HG02588 (cell line): Measurements from ENCODE around the gene COL5A1.

Experiments used
- ATAC-seq: cut with Tn5 transposase; IDR thresholded peaks from one replicate; pipeline ENCODE4 v1.9.1; 2021; ENCODE audit warnings: mild to moderate bottlenecking, moderate library complexity; ENCODE audit not compliant: unreplicated experiment

Gene COL5A1

DNA sequence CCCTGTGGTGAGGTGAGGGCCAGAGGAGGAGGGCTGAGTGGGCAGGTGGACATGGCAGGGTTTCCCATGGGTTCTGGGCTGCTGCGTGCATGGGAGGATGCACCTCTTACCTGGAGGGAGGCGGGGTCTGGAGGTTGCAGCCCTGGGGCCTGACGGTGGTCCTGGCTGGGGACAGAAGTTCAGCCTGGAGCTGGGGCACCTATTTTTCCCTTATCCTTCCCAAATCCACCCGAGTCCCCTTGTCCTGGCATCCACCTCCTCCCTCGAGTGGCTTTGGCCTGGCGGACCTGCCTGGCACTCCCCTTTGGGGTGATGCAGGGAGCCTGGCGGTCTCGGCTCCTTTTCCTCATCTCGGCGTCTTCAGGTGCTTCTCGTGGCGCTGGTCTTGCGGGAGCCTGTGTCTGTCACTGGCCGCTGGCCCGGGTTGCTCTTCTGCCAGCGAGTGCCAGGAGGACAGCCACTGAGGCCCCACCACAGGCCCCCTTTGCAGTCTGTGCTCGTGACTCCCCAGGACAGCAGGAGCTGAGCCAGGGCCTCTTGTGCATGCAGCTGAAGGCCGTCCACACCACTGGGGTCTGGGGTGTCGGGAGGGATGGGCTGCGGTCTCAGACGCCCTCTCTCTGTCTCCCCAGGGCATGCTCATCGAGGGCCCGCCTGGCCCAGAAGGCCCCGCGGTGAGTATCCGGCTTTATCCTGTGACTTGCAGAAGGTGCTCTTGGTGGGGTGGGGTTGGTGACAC lies 96.4 kb downstream of the COL5A1 start:
- no peak for ATAC-seq

- ATAC-seq: no peak
These were observed 97.5 kb downstream of the COL5A1 start for GRCh38 chr9:134738869-134739659.

GRCh38 chr9:134739660-134739968 lies 98.0 kb downstream of the COL5A1 start:
- ATAC-seq: no peak

DNA sequence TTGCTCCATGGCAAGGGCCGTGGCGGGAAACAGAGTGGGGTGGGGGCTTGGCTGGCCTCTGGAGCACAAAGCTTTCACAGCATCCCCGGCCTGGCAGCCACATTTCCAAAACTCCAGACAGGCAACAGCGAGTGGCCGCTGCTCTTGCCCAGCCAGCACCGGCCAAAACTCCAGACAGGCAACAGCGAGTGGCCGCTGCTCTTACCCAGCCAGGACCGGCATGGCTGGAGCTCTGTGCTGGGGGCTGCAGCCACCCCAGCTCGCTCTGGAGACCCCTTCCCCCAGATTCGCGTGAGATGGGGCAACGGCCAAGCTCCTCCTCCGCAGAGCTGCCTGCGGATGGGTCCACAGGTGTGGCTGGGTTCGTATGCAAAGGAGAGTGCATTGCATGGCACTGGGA lies 98.5 kb downstream of the COL5A1 start:
- ATAC-seq: no peak

- ATAC-seq: no peak
These were observed 100.2 kb downstream of the COL5A1 start for GRCh38 chr9:134741846-134742245.

- no peak for ATAC-seq
These were observed 101.4 kb downstream of the COL5A1 start for GRCh38 chr9:134742822-134743535.

DNA sequence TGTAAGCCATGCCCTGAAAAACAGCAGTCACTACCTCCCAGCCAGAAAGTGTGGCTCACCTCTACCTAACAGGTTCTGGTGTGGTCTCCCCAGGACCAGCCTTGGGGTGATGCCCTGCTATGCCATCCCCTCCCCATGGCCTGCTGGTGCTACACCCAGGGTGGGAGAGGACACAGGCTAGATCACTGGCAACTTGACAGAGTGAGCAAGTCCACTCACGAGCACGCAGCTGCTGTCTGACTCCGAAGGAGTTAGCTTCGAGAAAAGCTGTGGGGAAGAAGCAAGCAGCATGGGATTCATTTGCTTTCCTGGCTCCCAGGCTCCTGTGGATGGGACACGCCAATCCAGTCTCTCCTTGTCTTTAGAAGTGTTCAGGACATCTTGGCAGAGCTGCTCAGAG lies 102.2 kb downstream of the COL5A1 start:
- ATAC-seq: no peak

DNA sequence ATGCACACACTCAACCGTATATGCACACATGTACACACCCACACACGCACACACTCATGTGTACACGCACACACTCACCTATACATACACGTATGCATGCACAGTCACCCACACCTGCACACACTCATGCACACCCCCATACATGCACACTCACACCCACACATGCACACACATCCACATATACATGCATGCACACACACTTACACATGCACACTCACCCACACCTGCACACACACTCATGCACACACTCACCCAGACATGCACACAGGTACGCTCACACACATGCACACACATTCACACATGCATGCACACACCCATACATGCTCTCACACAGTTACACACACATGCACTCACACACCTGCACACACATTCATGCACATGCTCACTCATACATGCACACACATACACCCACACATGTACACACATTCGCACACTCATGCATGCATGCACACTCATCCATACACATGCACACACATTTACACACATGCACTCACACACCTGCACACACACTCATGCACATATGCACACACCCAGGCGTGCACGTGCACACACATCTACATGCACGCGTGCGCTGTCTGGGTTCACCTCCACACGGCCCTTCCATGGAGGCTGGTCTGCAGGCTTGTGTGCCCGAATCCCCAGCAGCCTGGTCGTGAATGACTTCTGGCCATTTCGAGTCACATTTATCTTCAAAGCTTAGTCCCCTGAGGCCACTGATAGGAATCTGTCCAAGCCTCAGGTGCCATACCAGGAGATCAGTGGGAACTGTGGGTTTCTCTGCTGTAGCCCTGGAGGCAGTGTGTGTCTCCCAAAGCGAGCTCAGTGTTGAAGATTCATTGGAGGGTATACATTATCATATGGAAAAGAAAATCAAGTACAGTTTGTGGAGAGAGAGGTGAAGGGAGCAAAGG lies 103.0 kb downstream of the COL5A1 start:
- ATAC-seq: no peak

- no peak for ATAC-seq
These were observed 106.4 kb downstream of the COL5A1 start for GRCh38 chr9:134747951-134748489.

DNA sequence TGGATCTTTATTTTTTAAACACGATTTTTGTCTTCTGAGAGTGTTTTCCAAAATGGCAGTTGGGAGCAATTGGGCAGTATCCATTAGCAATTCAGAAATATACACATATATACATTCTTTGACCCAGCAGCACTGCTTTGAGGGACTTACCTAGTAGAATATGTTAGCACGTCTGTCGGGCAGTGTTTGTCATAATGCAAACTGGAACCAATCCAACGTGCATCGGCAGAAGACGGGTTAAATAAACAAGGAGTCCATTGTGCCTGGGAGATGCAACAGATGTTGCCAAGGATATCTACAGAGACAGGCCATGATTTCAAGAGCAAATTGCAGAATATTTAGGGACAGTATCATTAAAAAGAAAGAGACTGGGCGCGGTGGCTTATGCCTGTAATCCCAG lies 107.0 kb downstream of the COL5A1 start:
- no peak for ATAC-seq

DNA sequence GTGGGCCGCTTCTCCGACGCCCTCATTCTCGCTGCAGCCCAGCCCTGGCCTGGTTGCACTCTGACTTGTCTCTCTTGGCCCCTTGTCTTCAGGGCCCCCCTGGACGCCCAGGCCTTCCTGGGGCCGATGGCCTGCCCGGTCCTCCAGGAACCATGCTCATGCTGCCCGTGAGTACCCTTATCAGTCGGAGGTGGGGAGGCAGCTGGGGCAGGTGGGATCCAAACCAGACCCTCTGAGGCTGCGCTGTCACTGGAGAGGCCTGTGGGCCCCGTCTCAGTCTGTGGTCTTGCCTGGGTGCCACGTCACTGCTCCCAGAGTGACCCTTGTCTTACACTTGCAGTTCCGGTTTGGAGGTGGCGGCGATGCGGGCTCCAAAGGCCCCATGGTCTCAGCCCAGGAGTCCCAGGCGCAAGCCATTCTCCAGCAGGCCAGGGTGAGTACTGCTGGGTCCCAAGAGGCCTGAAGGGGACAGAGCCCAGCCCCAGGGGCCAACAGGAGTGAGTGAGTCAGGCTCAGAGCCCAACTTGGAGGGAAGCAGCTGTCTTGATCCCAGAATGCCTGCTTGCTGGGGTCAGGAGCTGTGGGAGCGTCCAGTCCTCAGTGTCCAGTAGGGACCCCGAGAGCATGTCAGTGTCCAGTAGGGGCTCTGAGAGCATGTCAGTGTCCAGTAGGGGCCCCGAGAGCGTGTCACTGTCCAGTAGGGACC lies 109.0 kb downstream of the COL5A1 start:
- ATAC-seq: no peak

- ATAC-seq: no peak
These were observed 110.0 kb downstream of the COL5A1 start for GRCh38 chr9:134751622-134752021.

- ATAC-seq: no peak
These were observed 111.0 kb downstream of the COL5A1 start for GRCh38 chr9:134752471-134753168.

DNA sequence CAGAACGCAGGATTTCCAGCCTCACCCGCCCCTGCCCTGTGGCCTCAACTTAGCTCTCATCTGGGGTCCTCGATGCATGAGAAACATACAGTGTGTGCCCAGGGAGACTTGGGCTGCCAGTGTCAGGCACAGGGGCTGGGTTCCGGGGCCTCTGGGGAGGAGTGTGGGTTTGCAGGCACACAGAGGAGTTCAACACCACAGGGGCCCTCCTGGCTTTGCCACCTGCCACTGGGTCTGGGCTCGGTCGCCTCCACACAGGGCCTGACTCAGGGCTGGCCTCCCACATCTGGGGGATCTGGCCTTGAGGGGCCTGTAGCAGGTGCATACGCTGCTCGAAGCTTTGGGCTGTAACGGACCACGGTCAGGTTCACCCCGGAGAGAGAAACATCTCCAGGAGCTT lies 111.6 kb downstream of the COL5A1 start:
- ATAC-seq: no peak

- ATAC-seq: no peak
These were observed 113.8 kb downstream of the COL5A1 start for GRCh38 chr9:134755221-134755907.

- ATAC-seq: no peak
These were observed 114.5 kb downstream of the COL5A1 start for GRCh38 chr9:134756098-134756497.

GRCh38 chr9:134757216-134757975 lies 115.8 kb downstream of the COL5A1 start:
- ATAC-seq: no peak
